ENCODE results near the gene SMLR1. TPM values are rescaled to one million over a fixed set of nuclear protein-coding genes. Genes with fewer than 3 reads are reported as not detected.

The SMLR1 gene
- total RNA-seq, 1 donor from 2014 or later: not detected

DNA sequence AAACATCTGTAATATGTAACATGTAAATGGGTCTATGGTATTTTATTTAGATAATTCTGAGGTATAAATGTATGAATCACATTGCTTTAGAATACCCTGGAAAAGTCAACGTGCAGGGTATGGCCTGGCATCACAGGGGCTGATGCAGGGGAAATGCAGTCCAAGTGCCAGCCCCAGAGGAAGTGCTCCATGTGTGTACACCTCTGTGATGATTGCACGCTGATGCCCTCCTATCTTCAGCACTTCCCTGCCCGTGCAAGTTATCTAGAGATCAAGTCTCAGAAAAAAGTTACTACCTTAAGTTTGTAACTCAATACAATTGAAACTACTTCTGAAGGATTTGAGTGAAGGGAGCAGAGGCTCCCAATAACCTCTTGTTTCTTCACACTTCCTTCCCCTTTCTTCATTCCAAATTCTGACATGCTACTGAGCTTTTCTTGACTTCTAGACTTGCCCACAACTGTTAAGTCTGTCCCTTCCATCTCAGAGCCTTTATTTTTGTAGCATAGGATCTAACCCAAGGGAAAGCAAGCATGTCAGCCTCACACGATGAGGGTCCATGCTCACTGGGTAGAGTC is 2.2 kb downstream of the SMLR1 start:
- DNase-seq (no peak), ATAC-seq (no peak)
- Histone ChIP-seq H3K4me3 (no peak overlapping the region), H3K36me3 (no peaks in the 10 kb centered on the region), H3K4me1 (no peaks in the 10 kb centered on the region), H3K9me3 (no peaks in the 10 kb centered on the region), H3K27me3 (ENCODE audit: low read depth) (no peaks in the 10 kb centered on the region), H3K27ac (no peak overlapping the region)
- TF ChIP-seq, protein P1, sequence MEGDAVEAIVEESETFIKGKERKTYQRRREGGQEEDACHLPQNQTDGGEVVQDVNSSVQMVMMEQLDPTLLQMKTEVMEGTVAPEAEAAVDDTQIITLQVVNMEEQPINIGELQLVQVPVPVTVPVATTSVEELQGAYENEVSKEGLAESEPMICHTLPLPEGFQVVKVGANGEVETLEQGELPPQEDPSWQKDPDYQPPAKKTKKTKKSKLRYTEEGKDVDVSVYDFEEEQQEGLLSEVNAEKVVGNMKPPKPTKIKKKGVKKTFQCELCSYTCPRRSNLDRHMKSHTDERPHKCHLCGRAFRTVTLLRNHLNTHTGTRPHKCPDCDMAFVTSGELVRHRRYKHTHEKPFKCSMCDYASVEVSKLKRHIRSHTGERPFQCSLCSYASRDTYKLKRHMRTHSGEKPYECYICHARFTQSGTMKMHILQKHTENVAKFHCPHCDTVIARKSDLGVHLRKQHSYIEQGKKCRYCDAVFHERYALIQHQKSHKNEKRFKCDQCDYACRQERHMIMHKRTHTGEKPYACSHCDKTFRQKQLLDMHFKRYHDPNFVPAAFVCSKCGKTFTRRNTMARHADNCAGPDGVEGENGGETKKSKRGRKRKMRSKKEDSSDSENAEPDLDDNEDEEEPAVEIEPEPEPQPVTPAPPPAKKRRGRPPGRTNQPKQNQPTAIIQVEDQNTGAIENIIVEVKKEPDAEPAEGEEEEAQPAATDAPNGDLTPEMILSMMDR (IDR thresholded peaks at IDR 0.05): no peak
- intact Hi-C loops (cut with DNase I): no loop called here

DNA sequence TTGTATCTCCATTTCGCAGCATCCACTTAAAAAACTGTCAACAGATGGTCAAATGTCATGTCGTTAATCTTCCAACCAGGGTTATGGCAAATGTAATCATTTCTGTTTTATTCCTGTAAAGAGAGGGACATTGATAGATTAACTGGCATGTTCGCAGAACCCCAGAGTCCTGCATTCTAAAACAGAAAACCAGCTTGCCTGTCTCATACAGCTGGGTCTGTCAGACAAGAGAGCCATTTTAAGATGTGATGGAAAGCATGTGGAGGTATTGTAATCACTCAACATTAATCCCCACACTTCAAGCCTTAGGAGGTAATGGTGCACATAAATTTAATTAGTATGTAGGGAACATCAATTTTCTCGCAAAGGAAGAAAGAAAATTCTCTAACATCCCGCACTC is 4.4 kb downstream of the SMLR1 start:
- intact Hi-C loops (cut with DNase I): no loop called here

DNA sequence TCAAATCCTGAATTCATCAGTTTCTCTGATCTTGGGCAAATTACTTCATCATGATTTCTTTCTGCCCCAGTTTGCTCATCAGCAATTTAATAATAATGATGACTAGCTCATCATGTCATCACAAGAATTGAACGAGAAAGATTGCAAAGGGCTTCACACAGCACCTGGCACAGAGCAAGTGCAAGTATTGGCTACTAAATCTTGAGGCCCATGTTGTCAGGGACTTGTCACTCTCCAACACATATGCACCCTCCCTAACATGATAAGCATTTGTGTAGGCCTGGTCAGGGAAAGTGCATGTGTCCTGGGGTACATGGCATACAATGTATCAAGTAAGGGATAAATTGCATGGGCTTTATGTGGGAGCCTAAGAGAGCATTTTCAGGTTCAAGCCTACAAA is 6.4 kb downstream of the SMLR1 start:
- no peaks in the 10 kb centered on the region for H3K27me3 ChIP-seq (ENCODE audit: low read depth)
- DNase-seq (no peak), ATAC-seq (no peak)
- H3K9me3 ChIP-seq: no peaks in the 10 kb centered on the region
- intact Hi-C loops (cut with DNase I): no loop called here
- no peaks in the 10 kb centered on the region for H3K4me1 ChIP-seq
- TF ChIP-seq, protein P1 (IDR thresholded peaks at IDR 0.05): no peak
- no peaks in the 10 kb centered on the region for H3K36me3 ChIP-seq
- H3K27ac ChIP-seq: no peak overlapping the region
- no peak overlapping the region for H3K4me3 ChIP-seq

More for the DNA sequence above, 4.4 kb downstream of the SMLR1 start:
- H3K9me3 ChIP-seq: no peaks in the 10 kb centered on the region
- ATAC-seq (no peak), DNase-seq (no peak)
- no peak overlapping the region for H3K27ac ChIP-seq
- H3K36me3 ChIP-seq: no peaks in the 10 kb centered on the region
- no peaks in the 10 kb centered on the region for H3K4me1 ChIP-seq
- no peaks in the 10 kb centered on the region for H3K27me3 ChIP-seq (ENCODE audit: low read depth)
- H3K4me3 ChIP-seq: no peak overlapping the region
- TF ChIP-seq, protein P1 (IDR thresholded peaks at IDR 0.05): no peak

DNA sequence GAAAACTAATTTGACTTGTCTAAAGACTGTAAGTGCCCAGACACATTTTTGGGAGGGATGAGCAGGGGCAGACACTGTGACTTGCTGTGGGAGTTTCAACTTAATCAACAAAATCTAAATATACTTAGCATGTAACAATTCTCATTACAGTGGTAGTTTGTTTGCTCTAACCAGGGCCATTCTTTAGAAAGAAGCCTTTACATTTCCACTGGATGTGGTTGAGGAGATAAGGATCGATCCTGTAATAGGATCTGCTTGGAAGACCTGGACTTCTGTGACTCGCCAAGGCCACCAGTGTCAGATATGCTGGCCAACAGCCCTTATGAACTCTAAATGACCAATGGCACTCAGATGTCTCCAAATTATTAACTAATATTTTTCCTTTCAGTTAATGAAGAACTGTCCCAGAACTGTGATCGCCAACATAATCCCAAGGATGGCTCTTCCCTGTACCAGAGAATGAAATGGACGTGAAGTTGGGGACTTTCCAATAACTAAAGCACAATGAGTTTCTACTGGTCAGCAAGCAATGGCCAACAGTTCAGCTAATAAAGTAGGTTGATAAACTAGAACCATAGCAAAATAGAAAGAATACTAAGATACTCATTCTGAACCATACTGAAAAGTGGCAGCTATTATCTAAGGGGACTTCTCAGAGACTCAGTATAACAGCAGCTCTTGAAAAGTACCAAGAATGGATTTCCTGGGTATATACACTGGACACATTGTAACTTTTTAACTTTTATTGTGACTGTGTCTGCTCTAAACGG is 7.5 kb downstream of the SMLR1 start:
- no peaks in the 10 kb centered on the region for H3K9me3 ChIP-seq
- no peak for DNase-seq
- intact Hi-C loops (cut with DNase I): no loop called here
- H3K36me3 ChIP-seq: no peaks in the 10 kb centered on the region
- no peaks in the 10 kb centered on the region for H3K27me3 ChIP-seq (ENCODE audit: low read depth)
- H3K4me3 ChIP-seq: no peak overlapping the region
- no peaks in the 10 kb centered on the region for H3K4me1 ChIP-seq
- TF ChIP-seq, protein P1 (IDR thresholded peaks at IDR 0.05): no peak
- ATAC-seq: no peak
- H3K27ac ChIP-seq: no peak overlapping the region

DNA sequence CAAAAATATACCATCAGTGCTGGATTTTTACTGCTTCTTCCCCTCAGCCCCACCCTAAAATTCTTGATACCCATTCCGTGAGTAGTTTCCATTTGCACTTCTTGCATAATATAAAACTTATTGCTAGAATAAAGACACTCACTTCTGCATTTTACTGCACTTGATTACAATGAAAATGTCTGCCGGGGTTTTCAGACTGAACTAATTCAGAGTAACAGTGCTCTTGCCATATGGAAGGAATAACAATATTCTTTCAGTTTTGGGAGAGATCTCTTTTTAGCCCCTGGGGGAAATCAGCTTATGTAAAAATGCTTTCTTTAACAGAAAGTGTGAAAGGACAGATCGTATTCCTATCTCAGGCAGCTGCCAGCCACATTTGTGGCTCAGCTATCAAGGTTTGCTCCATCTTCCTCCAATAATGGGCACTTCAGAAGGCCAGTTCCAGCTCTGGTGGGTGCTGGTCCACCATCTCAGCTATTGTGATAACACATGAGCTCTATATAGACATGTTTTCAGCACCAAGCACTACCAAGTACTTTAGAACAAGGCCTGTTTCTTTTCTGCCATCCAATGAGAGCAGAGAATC is 8.9 kb downstream of the SMLR1 start:
- no peaks in the 10 kb centered on the region for H3K27me3 ChIP-seq (ENCODE audit: low read depth)
- DNase-seq (no peak), ATAC-seq (no peak)
- intact Hi-C loops (cut with DNase I): no loop called here
- H3K9me3 ChIP-seq: no peaks in the 10 kb centered on the region
- H3K27ac ChIP-seq: no peak overlapping the region
- no peaks in the 10 kb centered on the region for H3K36me3 ChIP-seq
- no peaks in the 10 kb centered on the region for H3K4me1 ChIP-seq
- TF ChIP-seq, protein P1 (IDR thresholded peaks at IDR 0.05): no peak
- H3K4me3 ChIP-seq: no peak overlapping the region

All from lower lobe of right lung (tissue), 2 donors.